ENCODE results near the gene CEP170B. TPM values are rescaled to one million over a fixed set of nuclear protein-coding genes. Genes with fewer than 3 reads are reported as not detected.
"Not testable (repeated sequence)": the region's sequence is repeated elsewhere in the genome, so short reads cannot be mapped to it uniquely, and the experiment has no call there.

The CEP170B gene
- total RNA-seq, 1 donor from 2014 or later = 26.5 TPM

DNA sequence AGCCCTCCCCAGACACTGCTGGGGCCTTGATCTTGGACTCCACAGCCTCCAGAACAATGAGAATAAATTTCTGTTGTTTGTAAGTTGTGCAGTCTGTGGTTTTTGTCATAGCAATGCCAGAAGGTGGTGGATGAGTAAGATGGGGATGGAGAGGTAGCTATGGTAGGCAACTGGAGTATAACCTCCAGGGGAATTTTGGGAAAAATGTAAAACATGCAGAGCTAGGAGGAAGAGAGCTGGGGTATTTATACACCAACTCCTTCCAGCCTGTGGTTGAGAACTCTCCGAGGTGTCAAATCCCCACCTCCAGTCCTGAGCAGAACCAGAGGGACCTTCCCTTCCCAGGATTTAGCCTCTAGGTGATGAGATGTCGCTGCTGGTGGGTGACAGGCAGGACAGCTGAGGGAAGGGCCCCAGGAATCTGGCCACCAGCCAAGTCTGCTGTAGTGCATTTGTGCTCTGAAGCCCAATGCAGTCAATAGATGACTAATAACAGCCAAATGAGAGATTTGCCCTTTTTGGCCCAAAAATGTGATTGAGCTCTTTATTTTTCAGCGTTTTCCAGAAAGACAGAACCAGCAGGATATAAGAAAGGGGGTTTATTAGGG lies 19.1 kb upstream of the CEP170B start:
- Mint-ChIP-seq H3K27ac (no peak overlapping the region), H3K27me3 (peaks cover 70% of the 10 kb centered on the region), H3K4me1 (ENCODE audit: unreplicated experiment) (peaks cover 6% of the 10 kb centered on the region), H3K4me3 (no peak overlapping the region), H3K9me3 (no peaks in the 10 kb centered on the region), H3K36me3 (no peaks in the 10 kb centered on the region)
- no peak for DNase-seq (ENCODE audit: extremely low spot score, unreplicated experiment)
- TF ChIP-seq CTCF (conservative IDR thresholded peaks at IDR 0.05) = no peak

DNA sequence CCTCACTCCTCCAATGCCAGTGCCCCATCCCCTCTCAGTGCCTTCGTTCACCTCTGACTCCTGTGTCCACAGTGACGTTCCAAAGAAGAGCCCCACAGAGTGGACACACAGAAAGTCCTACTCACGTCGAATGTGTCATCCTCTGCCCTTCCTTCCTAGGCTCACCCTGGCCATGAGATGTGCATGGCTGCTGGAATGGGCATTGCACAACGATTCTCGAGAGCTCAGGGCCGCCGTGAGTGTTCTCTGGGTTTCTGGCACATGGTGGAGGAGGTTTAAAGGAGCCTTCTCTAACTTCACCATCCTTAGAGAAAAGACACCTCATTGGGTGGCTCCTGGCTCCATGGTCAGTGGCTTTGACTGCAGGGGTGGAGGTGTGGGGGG lies 12.8 kb upstream of the CEP170B start:
- DNase-seq (ENCODE audit: extremely low spot score, unreplicated experiment) = no peak
- Mint-ChIP-seq H3K4me1 (ENCODE audit: unreplicated experiment) (no peaks in the 10 kb centered on the region), H3K36me3 (no peaks in the 10 kb centered on the region), H3K9me3 (no peaks in the 10 kb centered on the region), H3K27ac (no peak overlapping the region), H3K27me3 (peaks cover 27% of the 10 kb centered on the region), H3K4me3 (no peak overlapping the region)
- no peak for TF ChIP-seq CTCF (conservative IDR thresholded peaks at IDR 0.05)

GRCh38 chr14:104855532-104856090 lies 9.5 kb upstream of the CEP170B start:
- Mint-ChIP-seq H3K4me1 (ENCODE audit: unreplicated experiment) (no peaks in the 10 kb centered on the region), H3K4me3 (no peak overlapping the region), H3K9me3 (no peaks in the 10 kb centered on the region), H3K27me3 (peaks cover 18% of the 10 kb centered on the region), H3K36me3 (no peaks in the 10 kb centered on the region), H3K27ac (no peak overlapping the region)
- no peak for TF ChIP-seq CTCF (conservative IDR thresholded peaks at IDR 0.05)
- DNase-seq (ENCODE audit: extremely low spot score, unreplicated experiment) = peak; percentile 62

DNA sequence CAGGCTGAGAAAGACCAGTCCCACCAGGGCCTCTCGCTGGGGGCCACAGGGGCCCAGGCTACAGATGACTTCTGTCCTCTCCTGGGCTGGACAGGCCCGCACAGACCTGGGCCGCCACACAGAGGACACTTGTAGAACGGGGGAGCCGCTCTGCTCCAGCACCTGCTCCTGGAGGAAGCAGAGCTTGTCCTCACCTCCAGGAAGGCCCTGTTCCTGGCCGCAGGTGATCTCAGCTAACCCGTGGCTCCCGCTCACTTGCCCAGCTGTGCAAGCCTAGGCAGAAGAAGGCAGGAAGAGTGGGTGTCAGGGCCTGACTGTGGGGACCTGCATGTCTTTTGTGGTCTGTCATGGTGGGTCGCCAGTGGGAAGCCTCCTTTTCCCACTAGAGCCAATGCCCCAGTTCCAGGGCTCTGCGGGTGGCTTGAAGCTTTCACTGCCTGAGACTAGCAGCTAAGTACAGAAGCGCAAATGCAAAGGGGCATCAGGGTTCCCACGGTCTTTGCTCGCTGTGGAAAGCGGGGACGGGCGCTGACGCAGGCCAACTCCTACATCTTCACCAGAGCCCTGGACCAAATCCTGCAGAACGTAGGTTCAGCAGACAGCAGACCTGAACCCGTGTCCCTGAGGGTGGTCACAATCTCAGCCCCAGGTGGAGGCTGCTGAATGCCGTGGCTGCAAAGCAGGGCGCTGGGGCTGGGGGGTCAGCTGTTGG lies 8.8 kb upstream of the CEP170B start:
- no peak overlapping the region for H3K27ac Mint-ChIP-seq
- no peaks in the 10 kb centered on the region for H3K4me1 Mint-ChIP-seq (ENCODE audit: unreplicated experiment)
- no peak overlapping the region for H3K4me3 Mint-ChIP-seq
- H3K27me3 Mint-ChIP-seq = peaks cover 15% of the 10 kb centered on the region
- H3K9me3 Mint-ChIP-seq = no peaks in the 10 kb centered on the region
- DNase-seq (ENCODE audit: extremely low spot score, unreplicated experiment) = peak; percentile 60
- no peak for TF ChIP-seq CTCF (conservative IDR thresholded peaks at IDR 0.05)
- no peaks in the 10 kb centered on the region for H3K36me3 Mint-ChIP-seq

DNA sequence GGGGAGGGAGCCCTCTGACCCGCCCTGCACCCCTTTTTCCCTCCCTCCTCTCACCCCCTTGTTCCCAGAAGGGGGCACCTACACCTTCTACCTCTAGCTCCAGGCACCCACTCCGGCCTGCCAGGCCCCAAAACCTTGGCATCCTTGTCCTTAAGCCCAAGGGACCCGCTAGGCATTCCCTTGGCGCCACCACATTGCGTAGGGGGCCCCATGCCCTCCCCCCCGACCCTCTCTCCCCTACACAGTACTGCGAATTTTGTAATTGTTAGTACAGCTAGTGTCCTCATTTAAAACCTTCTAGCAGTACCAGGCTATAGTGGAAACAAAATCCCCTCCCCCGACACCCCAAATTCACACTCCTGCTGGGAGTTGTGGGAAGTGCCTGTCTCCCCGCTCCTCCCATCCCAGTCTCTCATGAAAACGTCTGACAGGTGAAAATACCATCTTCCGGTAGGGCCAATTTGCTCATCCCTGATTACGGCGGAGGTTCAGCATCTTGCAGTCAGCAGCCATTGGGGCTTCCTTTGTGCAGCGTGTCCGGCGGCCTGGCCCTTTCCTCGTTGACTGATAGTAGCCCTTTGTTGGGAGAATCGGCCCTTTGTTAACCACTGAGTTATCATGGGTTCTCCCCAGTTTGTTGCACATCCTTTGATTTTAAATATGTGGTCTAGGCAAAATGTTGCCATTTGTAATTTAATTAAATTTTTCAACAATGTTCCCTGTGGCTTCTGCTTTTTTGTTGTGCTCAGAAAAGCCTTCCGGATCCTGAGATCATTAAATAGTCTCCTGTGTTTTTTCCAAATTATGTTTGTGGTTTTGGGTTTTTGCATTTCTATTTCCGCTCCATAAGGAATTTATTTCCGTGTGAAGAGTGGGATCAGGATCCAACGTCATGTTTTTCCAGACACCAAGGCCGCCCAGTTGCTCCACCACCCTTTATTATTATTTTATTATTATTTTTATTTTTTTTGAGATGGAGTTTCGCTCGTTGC lies 7.9 kb upstream of the CEP170B start:
- H3K27ac Mint-ChIP-seq = no peak overlapping the region

DNA sequence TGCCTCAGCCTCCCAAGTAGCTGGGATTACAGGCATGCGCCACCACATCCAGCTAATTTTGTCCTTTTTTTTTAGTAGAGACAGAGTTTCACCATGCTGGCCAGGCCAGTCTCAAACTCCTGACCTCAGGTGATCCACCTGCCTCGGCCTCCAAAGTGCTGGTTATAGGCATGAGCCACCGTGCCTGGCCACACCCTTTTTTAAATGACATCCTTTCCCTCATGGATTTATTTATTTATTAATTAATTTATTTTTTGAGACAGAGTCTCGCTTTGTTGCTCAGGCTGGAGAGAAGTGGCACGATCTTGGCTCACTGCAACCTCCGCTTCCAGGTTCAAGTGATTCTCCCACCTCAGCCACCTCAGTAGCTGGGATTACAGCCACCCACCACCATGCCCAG lies 7.1 kb upstream of the CEP170B start:
- H3K4me3 Mint-ChIP-seq = not testable (repeated sequence)

More for the DNA sequence above, 7.9 kb upstream of the CEP170B start:
- DNase-seq (ENCODE audit: extremely low spot score, unreplicated experiment) = no peak
- Mint-ChIP-seq H3K27me3 (peaks cover 10% of the 10 kb centered on the region), H3K36me3 (no peaks in the 10 kb centered on the region), H3K9me3 (no peaks in the 10 kb centered on the region), H3K4me3 (no peak overlapping the region), H3K4me1 (ENCODE audit: unreplicated experiment) (no peaks in the 10 kb centered on the region)
- TF ChIP-seq CTCF (conservative IDR thresholded peaks at IDR 0.05) = no peak

More for the DNA sequence above, 7.1 kb upstream of the CEP170B start:
- not testable (repeated sequence) for H3K27ac Mint-ChIP-seq; DNase-seq (ENCODE audit: extremely low spot score, unreplicated experiment); H3K9me3 Mint-ChIP-seq; H3K4me1 Mint-ChIP-seq (ENCODE audit: unreplicated experiment); H3K36me3 Mint-ChIP-seq; H3K27me3 Mint-ChIP-seq
